Activated CD8-positive, alpha-beta memory T cell treated with anti-CD3 and anti-CD28 coated beads for 4 hours (primary cell): Measurements from ENCODE around the gene PLSCR3.
"Not testable (repeated sequence)": the region's sequence is repeated elsewhere in the genome, so short reads cannot be mapped to it uniquely, and the experiment has no call there.

ENCODE experiments used
- DNase-seq, 2 donors: peaks; one replicate each; pipeline ENCODE4 v3.0.0-alpha.2; 2020; ENCODE audit warnings: low read depth in 2 of 2

PLSCR3 gene

GRCh38 chr17:7380855-7381683 is 13.3 kb downstream of the PLSCR3 start, which contains the start of gene TNK1:
Gene TNK1, plus strand, starts transcription at chr17:7381089. Its CDS starts 1,838 bp downstream, at chr17:7382927.
- no peak for DNase-seq

- DNase-seq, result no peak
Measured at GRCh38 chr17:7380321-7380720, 14.0 kb downstream of the PLSCR3 start.

GRCh38 chr17:7379134-7379533 is 15.2 kb downstream of the PLSCR3 start:
- no peak for DNase-seq

DNA sequence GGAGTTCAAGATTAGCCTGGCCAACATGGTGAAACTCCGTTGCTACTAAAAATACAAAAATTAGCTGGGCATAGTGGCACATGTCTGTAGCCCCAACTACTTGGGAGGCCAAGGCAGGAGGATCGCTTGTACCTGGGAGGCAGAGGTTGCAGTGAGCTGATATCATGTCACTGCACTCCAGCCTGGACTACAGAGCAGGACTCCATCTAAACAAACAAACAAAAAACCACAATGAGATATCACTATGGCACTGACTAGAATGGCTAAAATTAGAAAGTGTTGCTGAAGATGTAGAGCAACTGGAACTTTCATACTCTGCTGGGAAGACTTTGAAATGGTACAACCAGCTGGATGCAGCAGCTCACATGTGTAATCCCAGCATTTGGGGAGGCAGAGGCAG is 20.0 kb downstream of the PLSCR3 start:
- no peak for DNase-seq

- no peak for DNase-seq
Measured at GRCh38 chr17:7370853-7371252, 23.5 kb downstream of the PLSCR3 start.

DNA sequence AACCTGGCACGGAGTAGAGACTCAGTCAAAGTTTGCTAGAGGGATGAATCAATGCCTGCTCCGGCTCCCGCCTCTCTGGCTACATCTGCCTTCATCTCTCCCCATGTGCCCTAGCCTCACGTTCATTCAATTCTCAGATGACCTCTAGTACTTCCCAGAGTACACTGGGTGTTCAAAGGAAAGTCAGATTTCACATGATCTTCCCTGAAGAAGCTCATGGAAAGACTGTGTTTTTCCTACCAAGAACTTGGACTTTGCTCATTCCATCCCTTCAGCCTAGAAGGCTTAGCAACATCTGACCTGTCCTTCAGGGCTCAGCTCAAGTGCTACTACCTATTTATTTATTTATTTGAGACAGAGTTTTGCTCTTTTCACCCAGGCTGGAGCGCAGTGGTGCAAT is 24.5 kb downstream of the PLSCR3 start:
- no peak for DNase-seq

DNA sequence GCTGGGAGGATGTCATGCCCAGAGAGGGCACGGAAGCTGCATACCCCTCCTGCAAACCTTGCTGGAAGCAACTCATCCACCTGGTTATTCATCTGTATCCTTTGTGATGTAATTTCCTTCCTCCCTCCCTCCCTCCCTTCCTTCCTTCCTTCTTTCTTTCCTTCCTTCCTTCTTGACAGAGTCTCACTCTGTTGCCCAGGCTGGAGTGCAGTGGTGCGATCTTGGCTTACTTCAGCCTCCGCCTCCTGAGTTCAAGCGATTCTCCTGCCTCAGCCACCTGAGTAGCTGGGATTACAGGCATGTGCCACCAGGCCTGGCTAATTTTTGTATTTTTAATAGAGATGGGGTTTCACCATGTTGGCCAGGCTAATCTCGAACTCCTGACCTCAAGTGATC is 25.7 kb downstream of the PLSCR3 start:
- not testable (repeated sequence) for DNase-seq

GRCh38 chr17:7367918-7368598 is 26.3 kb downstream of the PLSCR3 start:
- DNase-seq, result no peak

- no peak for DNase-seq
Measured at GRCh38 chr17:7367083-7367482, 27.2 kb downstream of the PLSCR3 start.

DNA sequence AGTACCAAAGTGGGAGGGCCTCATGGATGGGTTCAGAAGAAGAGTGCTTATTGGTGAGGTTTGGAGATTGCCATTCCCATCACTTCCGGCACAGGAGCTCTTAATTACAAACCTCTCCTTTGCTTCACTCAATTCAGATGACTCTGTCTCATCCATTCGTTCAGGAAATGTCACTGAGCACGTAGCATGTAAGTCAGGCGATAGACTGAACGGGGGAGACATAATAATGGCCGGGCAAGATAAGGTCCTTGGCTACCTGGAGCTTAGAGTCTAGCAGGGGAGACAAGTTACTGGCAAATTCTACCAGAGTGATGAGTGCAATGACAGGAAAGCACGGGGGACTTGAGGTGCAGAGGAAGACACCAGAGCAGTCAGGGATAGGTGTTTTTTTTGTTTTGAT is 28.4 kb downstream of the PLSCR3 start:
- not testable (repeated sequence) for DNase-seq

- DNase-seq, result no peak
Measured at GRCh38 chr17:7363311-7363710, 31.0 kb downstream of the PLSCR3 start.

DNA sequence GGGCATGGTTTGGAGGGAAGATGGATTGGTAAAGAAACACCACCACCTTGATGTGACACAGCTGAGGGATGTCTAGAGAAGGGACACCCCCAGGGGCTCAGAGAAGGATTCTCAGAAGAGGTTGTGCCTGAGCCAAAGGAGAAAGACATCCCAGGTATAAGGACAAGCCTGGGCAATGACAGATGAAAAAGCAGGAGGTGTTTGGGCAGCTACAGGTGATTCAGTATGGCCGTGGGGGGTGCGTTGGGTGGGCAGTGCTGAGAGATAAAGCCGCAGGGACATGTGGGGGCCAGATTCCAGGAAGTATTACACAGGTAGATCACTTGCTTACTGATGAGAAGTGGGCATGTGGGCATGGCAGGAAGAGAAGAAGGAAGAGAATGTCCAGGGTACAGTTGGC is 32.4 kb downstream of the PLSCR3 start:
- DNase-seq, result no peak

- DNase-seq, result no peak
Measured at GRCh38 chr17:7357381-7357780, 36.9 kb downstream of the PLSCR3 start.

DNA sequence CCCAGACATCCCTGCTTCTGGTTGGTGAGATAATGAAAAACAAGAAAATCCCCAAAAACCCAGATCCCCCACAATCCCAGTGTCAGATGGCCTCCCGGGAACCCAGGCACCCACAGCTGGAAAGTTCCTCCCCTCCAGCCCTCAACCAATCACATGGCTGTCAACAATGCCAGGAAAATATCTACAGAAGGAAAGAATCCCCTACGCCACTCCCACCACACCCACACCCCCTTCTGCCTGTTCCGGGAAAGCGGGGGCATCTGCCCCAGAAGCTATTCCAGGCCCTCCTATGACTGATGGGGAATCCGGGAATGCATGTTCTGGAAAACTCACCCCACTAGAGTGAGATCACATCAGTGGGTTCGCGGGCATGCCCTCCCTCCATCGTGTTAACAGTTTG is 37.6 kb downstream of the PLSCR3 start:
- DNase-seq, result no peak

GRCh38 chr17:7356072-7356549 is 38.2 kb downstream of the PLSCR3 start:
- peak; percentile 67 to 73 for DNase-seq

GRCh38 chr17:7355573-7355972 is 38.8 kb downstream of the PLSCR3 start:
- no peak for DNase-seq

DNA sequence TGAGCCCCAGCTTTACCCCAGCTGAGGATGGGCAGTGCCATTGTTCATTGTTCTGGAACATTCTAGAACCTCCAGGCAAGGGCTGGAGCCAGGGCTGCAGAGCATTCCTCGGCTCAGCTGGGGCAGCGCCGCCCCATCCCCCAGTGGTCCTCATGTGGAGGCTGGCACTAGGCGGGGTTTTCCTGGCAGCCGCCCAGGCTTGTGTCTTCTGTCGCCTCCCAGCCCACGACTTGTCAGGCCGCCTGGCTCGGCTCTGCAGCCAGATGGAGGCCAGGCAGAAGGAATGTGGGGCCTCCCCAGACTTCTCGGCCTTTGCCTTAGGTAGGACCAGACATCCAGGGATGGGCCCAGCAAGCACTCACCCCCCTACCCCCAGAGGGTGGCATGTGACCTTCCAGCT is 39.3 kb downstream of the PLSCR3 start, which contains the start of gene TMEM95:
Gene TMEM95 (plus strand): TSS at position 104 of the 400 bp plus-strand sequence. CDS start 49 bp downstream, at position 153.
- no peak for DNase-seq

- DNase-seq, result no peak
Measured at GRCh38 chr17:7354262-7354843, 40.0 kb downstream of the PLSCR3 start.

DNA sequence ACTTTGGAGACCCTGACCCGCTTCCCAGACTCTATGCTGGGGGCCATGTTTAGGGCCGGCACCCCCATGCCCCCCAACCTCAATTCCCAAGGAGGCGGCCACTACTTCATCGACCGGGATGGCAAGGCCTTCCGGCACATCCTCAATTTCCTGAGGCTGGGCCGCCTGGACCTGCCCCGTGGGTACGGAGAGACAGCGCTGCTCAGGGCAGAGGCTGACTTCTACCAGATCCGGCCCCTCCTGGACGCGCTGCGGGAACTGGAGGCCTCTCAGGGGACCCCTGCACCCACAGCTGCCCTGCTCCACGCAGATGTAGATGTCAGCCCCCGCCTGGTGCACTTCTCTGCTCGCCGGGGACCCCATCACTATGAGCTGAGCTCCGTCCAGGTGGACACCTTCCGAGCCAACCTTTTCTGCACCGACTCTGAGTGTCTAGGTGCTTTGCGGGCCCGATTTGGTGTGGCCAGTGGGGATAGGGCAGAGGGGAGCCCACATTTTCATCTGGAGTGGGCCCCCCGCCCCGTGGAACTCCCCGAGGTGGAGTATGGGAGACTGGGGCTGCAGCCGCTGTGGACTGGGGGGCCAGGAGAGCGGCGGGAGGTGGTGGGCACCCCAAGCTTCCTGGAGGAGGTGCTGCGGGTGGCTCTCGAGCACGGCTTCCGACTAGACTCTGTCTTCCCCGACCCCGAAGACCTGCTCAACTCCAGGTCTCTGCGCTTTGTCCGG is 41.3 kb downstream of the PLSCR3 start:
- DNase-seq, result no peak

- DNase-seq, result no peak
Measured at GRCh38 chr17:7352503-7352889, 41.8 kb downstream of the PLSCR3 start.

- peak; percentile 47 to 66 for DNase-seq
Measured at GRCh38 chr17:7351665-7352502, 42.4 kb downstream of the PLSCR3 start, which contains the start of gene KCTD11. Gene KCTD11, plus strand, starts transcription at chr17:7352162.
